WTC11 (cell line): Measurements from ENCODE around the gene HOXD8.

Experiments used
- CREB1 ChIP-seq: sonication (generic); formaldehyde crosslinking; IDR thresholded peaks from 2 replicates; pipeline ENCODE4 v1.8.0; 2023; ENCODE audit warnings: mild to moderate bottlenecking, missing genetic modification reagents
- ETV6 ChIP-seq: sonication (generic); formaldehyde crosslinking; IDR thresholded peaks from 2 replicates; pipeline ENCODE4 v1.8.1; 2022; ENCODE audit warnings: mild to moderate bottlenecking, missing genetic modification reagents
- FOXK1 ChIP-seq: sonication (generic); formaldehyde crosslinking; IDR thresholded peaks from 2 replicates; pipeline ENCODE4 v1.8.0; 2022; ENCODE audit warnings: mild to moderate bottlenecking, moderate library complexity, missing genetic modification reagents
- IRF2 ChIP-seq: sonication (generic); formaldehyde crosslinking; IDR thresholded peaks from 2 replicates; pipeline ENCODE4 v1.8.0; 2022; ENCODE audit warnings: low read depth, missing genetic modification reagents, borderline replicate concordance
- JUN ChIP-seq: sonication (generic); formaldehyde crosslinking; IDR thresholded peaks from 2 replicates; pipeline ENCODE4 v1.8.0; 2023; ENCODE audit warnings: mild to moderate bottlenecking, missing genetic modification reagents
- OVOL2 ChIP-seq: fragments of 250-450 bp; sonication (Bioruptor Pico); IDR thresholded peaks from 2 replicates; pipeline ENCODE4 v1.9.0; 2021; ENCODE audit warnings: mild to moderate bottlenecking, borderline replicate concordance
- RELA ChIP-seq: sonication (generic); formaldehyde crosslinking; IDR thresholded peaks from 2 replicates; pipeline ENCODE4 v1.8.1; 2022; ENCODE audit warnings: missing genetic modification reagents, mild to moderate bottlenecking, borderline replicate concordance
- ZNF121 ChIP-seq: sonication (generic); formaldehyde crosslinking; IDR thresholded peaks from 2 replicates; pipeline ENCODE4 v1.8.0; 2023; ENCODE audit warnings: missing genetic modification reagents
- TF ChIP-seq, protein P1 (sequence below): sonication (generic); formaldehyde crosslinking; IDR thresholded peaks from 2 replicates; pipeline ENCODE4 v1.8.0; 2022; ENCODE audit warnings: mild to moderate bottlenecking, missing genetic modification reagents
- TF ChIP-seq, protein P2 (sequence below): fragments of 250-450 bp; sonication (Bioruptor Pico); IDR thresholded peaks from 2 replicates; pipeline ENCODE4 v1.9.0; 2021; ENCODE audit warnings: mild to moderate bottlenecking
- TF ChIP-seq, protein P3 (sequence below): fragments of 200-600 bp; IDR thresholded peaks from 2 replicates; pipeline ENCODE4 v1.8.0; 2022; ENCODE audit warnings: antibody characterized with exemption
- TF ChIP-seq, protein P4 (sequence below): sonication (generic); formaldehyde crosslinking; conservative IDR thresholded peaks from 2 replicates; pipeline ENCODE4 v1.8.1; 2022; ENCODE audit warnings: mild to moderate bottlenecking, missing genetic modification reagents
- TF ChIP-seq, protein P5 (sequence below): sonication (generic); formaldehyde crosslinking; IDR thresholded peaks from 2 replicates; pipeline ENCODE4 v1.8.1; 2023; ENCODE audit warnings: mild to moderate bottlenecking, missing genetic modification reagents
- TF ChIP-seq, protein P6 (sequence below): sonication (generic); formaldehyde crosslinking; IDR thresholded peaks from 2 replicates; pipeline ENCODE4 v1.8.1; 2023; ENCODE audit warnings: mild to moderate bottlenecking, missing genetic modification reagents, moderate library complexity

DNA sequence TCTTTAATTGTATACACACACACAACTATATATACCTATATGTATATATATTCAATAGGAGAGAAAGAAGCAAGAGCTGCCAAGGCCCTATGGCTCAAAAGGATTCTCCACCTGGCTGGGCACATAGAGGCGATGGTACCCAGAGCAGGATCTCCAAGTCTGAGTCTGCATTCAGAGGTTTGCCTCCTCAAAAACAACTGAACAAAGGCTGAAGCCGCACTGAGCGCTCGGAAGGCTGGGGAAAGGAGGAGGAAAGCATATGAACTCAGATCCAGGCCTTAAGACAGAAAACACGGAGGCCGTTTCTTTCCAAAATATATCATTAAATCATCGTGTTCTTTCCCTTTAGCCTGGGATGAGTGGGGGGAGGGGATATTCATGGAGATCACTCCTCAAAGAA lies 26.3 kb upstream of the HOXD8 start:
- TF ChIP-seq, protein P1, sequence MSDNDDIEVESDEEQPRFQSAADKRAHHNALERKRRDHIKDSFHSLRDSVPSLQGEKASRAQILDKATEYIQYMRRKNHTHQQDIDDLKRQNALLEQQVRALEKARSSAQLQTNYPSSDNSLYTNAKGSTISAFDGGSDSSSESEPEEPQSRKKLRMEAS (CRISPR knock-in tag) = no peak
- TF ChIP-seq, protein P2, sequence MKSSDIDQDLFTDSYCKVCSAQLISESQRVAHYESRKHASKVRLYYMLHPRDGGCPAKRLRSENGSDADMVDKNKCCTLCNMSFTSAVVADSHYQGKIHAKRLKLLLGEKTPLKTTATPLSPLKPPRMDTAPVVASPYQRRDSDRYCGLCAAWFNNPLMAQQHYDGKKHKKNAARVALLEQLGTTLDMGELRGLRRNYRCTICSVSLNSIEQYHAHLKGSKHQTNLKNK (CRISPR knock-in tag) = no peak
- TF ChIP-seq, protein P3, sequence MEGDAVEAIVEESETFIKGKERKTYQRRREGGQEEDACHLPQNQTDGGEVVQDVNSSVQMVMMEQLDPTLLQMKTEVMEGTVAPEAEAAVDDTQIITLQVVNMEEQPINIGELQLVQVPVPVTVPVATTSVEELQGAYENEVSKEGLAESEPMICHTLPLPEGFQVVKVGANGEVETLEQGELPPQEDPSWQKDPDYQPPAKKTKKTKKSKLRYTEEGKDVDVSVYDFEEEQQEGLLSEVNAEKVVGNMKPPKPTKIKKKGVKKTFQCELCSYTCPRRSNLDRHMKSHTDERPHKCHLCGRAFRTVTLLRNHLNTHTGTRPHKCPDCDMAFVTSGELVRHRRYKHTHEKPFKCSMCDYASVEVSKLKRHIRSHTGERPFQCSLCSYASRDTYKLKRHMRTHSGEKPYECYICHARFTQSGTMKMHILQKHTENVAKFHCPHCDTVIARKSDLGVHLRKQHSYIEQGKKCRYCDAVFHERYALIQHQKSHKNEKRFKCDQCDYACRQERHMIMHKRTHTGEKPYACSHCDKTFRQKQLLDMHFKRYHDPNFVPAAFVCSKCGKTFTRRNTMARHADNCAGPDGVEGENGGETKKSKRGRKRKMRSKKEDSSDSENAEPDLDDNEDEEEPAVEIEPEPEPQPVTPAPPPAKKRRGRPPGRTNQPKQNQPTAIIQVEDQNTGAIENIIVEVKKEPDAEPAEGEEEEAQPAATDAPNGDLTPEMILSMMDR = no peak
- TF ChIP-seq FOXK1 (no peak), IRF2 (no peak), ETV6 (CRISPR knock-in tag) (no peak), ZNF121 (CRISPR knock-in tag) (no peak), OVOL2 (CRISPR knock-in tag) (no peak), JUN (CRISPR knock-in tag) (no peak), RELA (no peak), CREB1 (no peak)
- TF ChIP-seq, protein P4, sequence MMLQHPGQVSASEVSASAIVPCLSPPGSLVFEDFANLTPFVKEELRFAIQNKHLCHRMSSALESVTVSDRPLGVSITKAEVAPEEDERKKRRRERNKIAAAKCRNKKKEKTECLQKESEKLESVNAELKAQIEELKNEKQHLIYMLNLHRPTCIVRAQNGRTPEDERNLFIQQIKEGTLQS (CRISPR knock-in tag) = no peak
- TF ChIP-seq, protein P5, sequence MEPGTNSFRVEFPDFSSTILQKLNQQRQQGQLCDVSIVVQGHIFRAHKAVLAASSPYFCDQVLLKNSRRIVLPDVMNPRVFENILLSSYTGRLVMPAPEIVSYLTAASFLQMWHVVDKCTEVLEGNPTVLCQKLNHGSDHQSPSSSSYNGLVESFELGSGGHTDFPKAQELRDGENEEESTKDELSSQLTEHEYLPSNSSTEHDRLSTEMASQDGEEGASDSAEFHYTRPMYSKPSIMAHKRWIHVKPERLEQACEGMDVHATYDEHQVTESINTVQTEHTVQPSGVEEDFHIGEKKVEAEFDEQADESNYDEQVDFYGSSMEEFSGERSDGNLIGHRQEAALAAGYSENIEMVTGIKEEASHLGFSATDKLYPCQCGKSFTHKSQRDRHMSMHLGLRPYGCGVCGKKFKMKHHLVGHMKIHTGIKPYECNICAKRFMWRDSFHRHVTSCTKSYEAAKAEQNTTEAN (CRISPR knock-in tag) = no peak
- TF ChIP-seq, protein P6, sequence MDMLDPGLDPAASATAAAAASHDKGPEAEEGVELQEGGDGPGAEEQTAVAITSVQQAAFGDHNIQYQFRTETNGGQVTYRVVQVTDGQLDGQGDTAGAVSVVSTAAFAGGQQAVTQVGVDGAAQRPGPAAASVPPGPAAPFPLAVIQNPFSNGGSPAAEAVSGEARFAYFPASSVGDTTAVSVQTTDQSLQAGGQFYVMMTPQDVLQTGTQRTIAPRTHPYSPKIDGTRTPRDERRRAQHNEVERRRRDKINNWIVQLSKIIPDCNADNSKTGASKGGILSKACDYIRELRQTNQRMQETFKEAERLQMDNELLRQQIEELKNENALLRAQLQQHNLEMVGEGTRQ (CRISPR knock-in tag) = no peak
